Chondrocyte (in vitro differentiated cells): ENCODE results near the gene DDX54. TPM values are rescaled to one million over a fixed set of nuclear protein-coding genes. Genes with fewer than 3 reads are reported as not detected.

Source experiments
- DNase-seq: peaks from one replicate; pipeline ENCODE4 v3.0.0; 2021; ENCODE audit warnings: mixed read lengths, low spot score
- H3K27ac Mint-ChIP-seq: one replicate; pipeline ENCODE4 v1.8.0; 2021; ENCODE audit warnings: mild to moderate bottlenecking, moderate library complexity, mixed read lengths; ENCODE audit not compliant: unreplicated experiment
- H3K27me3 Mint-ChIP-seq: 2 replicates; pipeline ENCODE4 v1.8.0; 2021; ENCODE audit warnings: low read depth, mixed read lengths
- H3K36me3 Mint-ChIP-seq: 2 replicates; pipeline ENCODE4 v1.8.0; 2021; ENCODE audit warnings: low read depth, mixed read lengths
- H3K4me1 Mint-ChIP-seq: 2 replicates; pipeline ENCODE4 v1.8.0; 2021; ENCODE audit warnings: low read depth, mild to moderate bottlenecking, mixed read lengths
- H3K4me3 Mint-ChIP-seq: one replicate; pipeline ENCODE4 v1.8.0; 2021; ENCODE audit warnings: mild to moderate bottlenecking, moderate library complexity, mixed read lengths; ENCODE audit not compliant: unreplicated experiment
- H3K9me3 Mint-ChIP-seq: 2 replicates; pipeline ENCODE4 v1.8.0; 2021; ENCODE audit warnings: low read depth, mixed read lengths
- total RNA-seq: library from RNA; stranded (reverse); gene quantifications from 3 replicates; pipeline ENCODE4 v1.2.1, GENCODE V29; 2021
- TF ChIP-seq, protein P1 (sequence below): fragments of 200-600 bp; sonication (generic); IDR thresholded peaks from 2 replicates; pipeline ENCODE4 v1.5.0; 2021; ENCODE audit warnings: antibody characterized with exemption, mild to moderate bottlenecking, moderate library complexity

The DDX54 gene
- total RNA-seq, 1 donor from 2014 or later = 44.6 TPM

DNA sequence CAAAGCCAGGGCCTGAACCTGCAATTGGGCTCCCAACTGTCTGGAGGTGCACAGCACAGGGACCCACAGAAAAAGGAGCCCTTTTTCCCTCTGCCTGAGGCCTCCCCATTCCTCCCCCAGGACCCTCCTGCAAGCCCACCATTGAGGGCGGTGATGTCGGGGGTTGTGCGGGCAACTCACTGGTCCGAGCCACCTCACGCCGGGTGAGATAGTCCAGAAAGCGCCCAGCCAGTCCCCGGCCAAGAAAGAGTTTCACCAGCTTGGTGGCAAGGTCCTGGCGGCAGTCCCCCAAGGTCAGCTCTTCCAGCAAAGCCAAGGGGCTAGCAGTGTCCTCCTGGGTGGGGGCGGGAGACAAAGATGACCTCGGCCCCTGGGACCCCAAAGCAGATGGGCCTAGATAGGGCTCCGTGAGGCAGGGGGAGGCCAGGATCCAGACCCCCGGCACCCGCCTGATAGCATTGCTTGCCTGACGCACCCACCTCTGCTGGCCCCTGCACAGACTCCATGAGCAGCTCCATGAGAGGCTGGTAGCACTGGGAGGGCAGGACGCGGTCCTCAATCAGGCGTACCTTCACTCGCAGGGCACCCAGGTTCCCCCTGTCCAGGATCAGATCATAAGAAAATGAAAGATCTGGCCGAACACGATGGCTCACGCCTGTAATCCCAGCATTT, 69.7 kb downstream of the DDX54 start:
- Mint-ChIP-seq H3K4me1 (no peaks in the 10 kb centered on the region), H3K9me3 (no peaks in the 10 kb centered on the region), H3K36me3 (no peaks in the 10 kb centered on the region), H3K4me3 (no peak overlapping the region), H3K27ac (no peak overlapping the region), H3K27me3 (peaks cover 21% of the 10 kb centered on the region)
- TF ChIP-seq, protein P1, sequence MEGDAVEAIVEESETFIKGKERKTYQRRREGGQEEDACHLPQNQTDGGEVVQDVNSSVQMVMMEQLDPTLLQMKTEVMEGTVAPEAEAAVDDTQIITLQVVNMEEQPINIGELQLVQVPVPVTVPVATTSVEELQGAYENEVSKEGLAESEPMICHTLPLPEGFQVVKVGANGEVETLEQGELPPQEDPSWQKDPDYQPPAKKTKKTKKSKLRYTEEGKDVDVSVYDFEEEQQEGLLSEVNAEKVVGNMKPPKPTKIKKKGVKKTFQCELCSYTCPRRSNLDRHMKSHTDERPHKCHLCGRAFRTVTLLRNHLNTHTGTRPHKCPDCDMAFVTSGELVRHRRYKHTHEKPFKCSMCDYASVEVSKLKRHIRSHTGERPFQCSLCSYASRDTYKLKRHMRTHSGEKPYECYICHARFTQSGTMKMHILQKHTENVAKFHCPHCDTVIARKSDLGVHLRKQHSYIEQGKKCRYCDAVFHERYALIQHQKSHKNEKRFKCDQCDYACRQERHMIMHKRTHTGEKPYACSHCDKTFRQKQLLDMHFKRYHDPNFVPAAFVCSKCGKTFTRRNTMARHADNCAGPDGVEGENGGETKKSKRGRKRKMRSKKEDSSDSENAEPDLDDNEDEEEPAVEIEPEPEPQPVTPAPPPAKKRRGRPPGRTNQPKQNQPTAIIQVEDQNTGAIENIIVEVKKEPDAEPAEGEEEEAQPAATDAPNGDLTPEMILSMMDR = no peak
- DNase-seq = no peak

DNA sequence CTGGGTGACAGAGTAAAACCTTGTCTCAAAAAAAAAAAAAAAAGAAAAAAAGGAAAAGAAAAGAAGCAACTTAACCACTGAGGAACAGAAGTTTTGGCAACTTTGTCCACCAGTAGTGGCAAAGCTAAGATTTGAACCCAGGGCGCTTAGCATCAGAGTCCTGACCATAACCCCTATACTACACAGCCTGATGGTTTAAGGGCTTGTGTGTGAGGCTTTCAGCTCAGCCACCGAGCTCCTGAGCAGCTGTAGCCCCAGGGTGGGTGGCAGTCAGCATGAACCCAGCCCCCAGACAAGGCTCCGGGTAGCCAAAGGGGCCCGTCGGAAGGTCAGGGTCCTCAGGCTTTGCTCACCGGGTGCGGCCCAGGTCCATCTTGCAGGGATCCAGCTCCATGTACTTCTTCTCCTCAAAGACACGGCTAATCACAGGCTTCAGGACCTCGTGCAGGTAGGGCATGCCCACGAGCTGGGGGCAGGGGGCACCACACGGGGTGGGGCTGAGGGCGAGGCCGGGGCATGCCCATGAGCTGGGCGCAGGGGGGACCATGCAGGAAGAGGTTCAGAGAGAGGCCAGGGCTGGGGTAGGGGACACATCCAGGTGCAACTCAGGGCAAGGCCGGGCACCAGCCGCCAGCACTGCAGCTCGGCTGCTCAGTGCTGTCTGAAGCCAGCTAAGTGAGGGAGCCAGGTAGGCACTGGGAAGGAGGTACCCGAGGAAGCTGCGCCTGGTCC, 70.7 kb downstream of the DDX54 start:
- H3K36me3 Mint-ChIP-seq = no peaks in the 10 kb centered on the region
- TF ChIP-seq, protein P1 = no peak
- H3K4me1 Mint-ChIP-seq = no peaks in the 10 kb centered on the region
- H3K9me3 Mint-ChIP-seq = no peaks in the 10 kb centered on the region
- H3K27me3 Mint-ChIP-seq = peaks cover 27% of the 10 kb centered on the region
- H3K4me3 Mint-ChIP-seq = no peak overlapping the region
- H3K27ac Mint-ChIP-seq = no peak overlapping the region
- DNase-seq = no peak

DNA sequence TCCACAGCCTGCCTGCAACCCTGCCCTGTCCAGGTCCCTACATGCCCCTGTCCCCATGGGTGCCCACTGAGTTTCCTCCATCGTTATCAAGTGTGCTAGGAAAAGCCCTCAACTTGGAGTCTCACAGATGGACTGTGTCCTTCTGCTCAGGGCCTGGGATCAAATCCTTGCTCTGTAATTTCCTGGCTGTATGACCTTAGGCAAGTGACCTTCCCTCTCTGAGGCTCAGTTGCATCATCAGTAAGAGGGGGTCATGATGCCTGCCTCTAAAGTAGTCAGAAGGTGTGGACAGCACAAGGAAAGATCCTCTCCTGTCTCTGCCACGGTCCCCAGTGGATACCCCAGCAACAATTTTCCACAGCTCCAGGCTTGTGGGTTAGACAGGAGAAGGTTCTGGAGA, 71.9 kb downstream of the DDX54 start:
- Mint-ChIP-seq H3K9me3 (no peaks in the 10 kb centered on the region), H3K27ac (no peak overlapping the region), H3K36me3 (no peaks in the 10 kb centered on the region), H3K4me3 (no peak overlapping the region), H3K27me3 (peaks cover 33% of the 10 kb centered on the region), H3K4me1 (no peaks in the 10 kb centered on the region)
- TF ChIP-seq, protein P1 = no peak
- DNase-seq = no peak

DNA sequence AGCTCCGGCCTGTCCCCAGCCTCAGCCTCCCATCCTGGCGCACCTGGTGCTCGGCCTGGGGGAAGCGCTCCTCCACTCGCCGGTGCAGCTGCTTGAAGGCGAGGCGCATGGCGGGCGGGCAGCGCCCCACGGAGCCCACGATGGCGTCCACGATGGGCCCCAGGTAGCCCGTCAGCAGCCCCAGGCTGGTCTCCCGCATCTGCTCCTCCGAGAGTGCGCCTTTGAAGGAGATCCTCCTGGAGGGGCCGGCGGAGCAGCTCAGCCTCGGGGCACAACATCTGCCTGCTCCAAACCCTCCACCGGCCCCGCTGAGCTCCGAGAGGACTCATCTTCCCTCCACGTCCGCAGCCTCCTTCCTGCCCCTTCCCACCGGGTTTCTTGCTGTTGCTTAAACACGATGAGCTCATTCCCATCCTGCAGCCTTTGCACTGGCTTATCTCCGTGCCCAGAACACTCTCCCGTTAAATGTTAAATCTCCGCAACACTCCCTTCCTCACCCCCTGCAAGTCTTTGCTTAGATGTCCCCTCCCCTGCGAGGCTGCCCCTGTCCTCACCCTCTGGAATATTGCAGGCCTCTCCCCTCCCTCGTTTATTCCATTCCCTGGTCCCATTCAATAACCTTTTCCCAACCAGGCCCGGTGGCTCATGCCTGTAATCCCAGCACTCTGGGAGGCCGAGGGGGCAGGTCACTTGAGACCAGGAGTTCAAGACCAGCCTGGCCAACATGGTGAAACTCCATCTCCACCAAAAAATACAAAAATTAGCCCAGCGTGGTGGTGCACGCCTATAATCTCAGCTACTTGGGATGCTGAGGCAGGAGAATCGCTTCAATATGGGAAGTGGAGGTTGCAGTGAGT, 73.0 kb downstream of the DDX54 start:
- Mint-ChIP-seq H3K27me3 (peaks cover 33% of the 10 kb centered on the region), H3K4me3 (no peak overlapping the region), H3K9me3 (no peaks in the 10 kb centered on the region), H3K4me1 (no peaks in the 10 kb centered on the region), H3K36me3 (no peaks in the 10 kb centered on the region), H3K27ac (no peak overlapping the region)
- TF ChIP-seq, protein P1 = no peak
- no peak for DNase-seq

DNA sequence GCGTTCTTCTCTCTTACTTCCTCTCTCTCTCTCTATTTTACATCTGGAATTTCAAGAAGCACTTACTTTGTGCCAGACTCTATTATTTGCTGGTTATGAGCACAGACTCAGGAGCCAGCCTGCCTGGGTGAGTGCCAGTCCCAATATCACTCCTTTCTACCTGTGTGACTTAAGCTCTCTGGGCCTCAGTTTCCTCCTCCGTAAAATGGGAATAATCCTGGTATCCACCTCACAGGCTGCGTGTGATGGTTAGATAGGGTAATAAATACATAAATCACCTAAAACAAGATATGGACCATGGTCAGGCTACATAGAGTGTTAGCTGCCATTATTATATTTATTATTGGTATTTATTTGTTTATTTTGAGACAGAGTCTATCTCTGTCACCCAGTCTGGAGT, 74.0 kb downstream of the DDX54 start:
- Mint-ChIP-seq H3K4me1 (no peaks in the 10 kb centered on the region), H3K9me3 (no peaks in the 10 kb centered on the region), H3K27me3 (peaks cover 42% of the 10 kb centered on the region), H3K4me3 (no peak overlapping the region), H3K36me3 (no peaks in the 10 kb centered on the region), H3K27ac (no peak overlapping the region)
- TF ChIP-seq, protein P1 = no peak
- DNase-seq = no peak
